LNCAP (cell line): ENCODE results near the gene ARHGEF39.

ENCODE experiments used
- CTCF ChIP-seq: fragments of 450-650 bp; IDR thresholded peaks from 2 replicates; pipeline ENCODE4 v1.5.1; 2017; ENCODE audit warnings: mild to moderate bottlenecking

Gene ARHGEF39

GRCh38 chr9:35646153-35646532 is 18.9 kb downstream of the ARHGEF39 start:
- TF ChIP-seq CTCF, result no peak

DNA sequence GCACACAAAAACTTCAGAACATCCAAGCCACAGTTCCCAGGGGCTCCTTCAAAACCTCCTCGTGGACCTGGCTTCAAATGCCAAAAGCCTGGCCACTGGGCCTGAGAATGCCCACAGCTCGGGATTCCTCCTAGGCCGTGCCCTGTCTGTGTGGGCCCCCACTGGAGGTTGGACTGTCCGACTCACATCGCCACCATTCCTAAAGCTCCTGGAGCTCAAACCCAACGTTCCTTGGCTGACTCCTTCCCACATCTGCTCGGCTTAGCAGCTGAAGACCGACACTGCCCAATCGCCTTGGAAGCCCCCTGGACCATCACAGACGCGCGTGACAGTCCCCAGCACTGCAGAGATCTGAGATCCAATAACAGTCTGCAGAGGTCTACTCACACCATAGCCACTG is 21.9 kb downstream of the ARHGEF39 start:
- no peak for TF ChIP-seq CTCF

DNA sequence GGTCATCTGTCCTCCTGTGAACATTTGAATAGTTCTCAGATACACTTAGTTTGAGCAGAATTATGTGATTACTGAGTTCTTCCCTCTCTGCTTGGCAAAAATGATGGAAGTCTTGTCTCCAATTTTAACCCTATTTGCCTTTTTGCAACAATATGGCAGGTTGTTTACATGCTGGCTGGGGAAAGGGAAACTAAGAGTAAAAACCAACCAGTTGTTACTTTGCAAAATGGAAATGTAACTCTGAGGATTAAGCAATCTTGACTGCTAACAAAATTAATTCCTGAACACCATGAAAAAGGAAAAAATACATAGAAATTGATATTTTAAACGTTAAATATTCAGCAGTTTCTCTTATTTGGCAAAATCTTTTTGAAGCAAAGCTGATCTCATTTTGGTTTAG is 25.4 kb downstream of the ARHGEF39 start:
- TF ChIP-seq CTCF, result no peak

GRCh38 chr9:35636135-35636876 is 28.7 kb downstream of the ARHGEF39 start:
- no peak for TF ChIP-seq CTCF

- TF ChIP-seq CTCF, result no peak
Measured at GRCh38 chr9:35635730-35636129, 29.3 kb downstream of the ARHGEF39 start.

- TF ChIP-seq CTCF, result no peak
Measured at GRCh38 chr9:35629597-35629996, 35.4 kb downstream of the ARHGEF39 start.

GRCh38 chr9:35628389-35628991 is 36.5 kb downstream of the ARHGEF39 start:
- no peak for TF ChIP-seq CTCF
